GM21390 (cell line): ENCODE results near the gene TFDP1.

Experiments
- ATAC-seq: cut with Tn5 transposase; IDR thresholded peaks from one replicate; pipeline ENCODE4 v1.9.1; 2021; ENCODE audit not compliant: unreplicated experiment

Gene TFDP1

GRCh38 chr13:113597391-113598080 is 13.0 kb downstream of the TFDP1 start:
- ATAC-seq, result no peak

- no peak for ATAC-seq
Observed at GRCh38 chr13:113598081-113598410, 13.5 kb downstream of the TFDP1 start.

- ATAC-seq, result no peak
Observed at GRCh38 chr13:113598481-113598880, 13.9 kb downstream of the TFDP1 start.

- ATAC-seq, result no peak
Observed at GRCh38 chr13:113599391-113599790, 14.8 kb downstream of the TFDP1 start.

- no peak for ATAC-seq
Observed at GRCh38 chr13:113601166-113602070, 16.9 kb downstream of the TFDP1 start.

GRCh38 chr13:113602291-113602988 is 17.9 kb downstream of the TFDP1 start:
- ATAC-seq, result no peak

- ATAC-seq, result no peak
Observed at GRCh38 chr13:113603116-113603710, 18.7 kb downstream of the TFDP1 start.

GRCh38 chr13:113604186-113604585 is 19.6 kb downstream of the TFDP1 start:
- no peak for ATAC-seq

- no peak for ATAC-seq
Observed at GRCh38 chr13:113605461-113605860, 20.9 kb downstream of the TFDP1 start.

GRCh38 chr13:113605866-113606438 is 21.4 kb downstream of the TFDP1 start:
- ATAC-seq, result no peak

- ATAC-seq, result no peak
Observed at GRCh38 chr13:113607056-113607888, 22.7 kb downstream of the TFDP1 start.

GRCh38 chr13:113607889-113608635 is 23.5 kb downstream of the TFDP1 start:
- no peak for ATAC-seq

- ATAC-seq, result no peak
Observed at GRCh38 chr13:113608967-113609533, 24.5 kb downstream of the TFDP1 start.

- no peak for ATAC-seq
Observed at GRCh38 chr13:113609616-113610015, 25.1 kb downstream of the TFDP1 start.

- no peak for ATAC-seq
Observed at GRCh38 chr13:113610266-113610665, 25.7 kb downstream of the TFDP1 start.

GRCh38 chr13:113611996-113612395 is 27.4 kb downstream of the TFDP1 start:
- no peak for ATAC-seq

- ATAC-seq, result no peak
Observed at GRCh38 chr13:113612607-113613006, 28.1 kb downstream of the TFDP1 start.

- ATAC-seq, result no peak
Observed at GRCh38 chr13:113613789-113614379, 29.3 kb downstream of the TFDP1 start.
